ENCODE data around the gene CFAP251.

- TF ChIP-seq PRDM2 (tag by site-specific recombination; IDR thresholded peaks at IDR 0.05; ENCODE audit: borderline replicate concordance) = no peak
- no peak for TF ChIP-seq ZNF843 (tag by site-specific recombination; IDR thresholded peaks at IDR 0.05)
- TF ChIP-seq KLF9 (tag by site-specific recombination; IDR thresholded peaks at IDR 0.05; ENCODE audit: low read depth) = no peak
- no peak for TF ChIP-seq REST (tag by site-specific recombination; IDR thresholded peaks at IDR 0.05)
- TF ChIP-seq CTCF (tag by site-specific recombination; IDR thresholded peaks at IDR 0.05) = no peak
- TF ChIP-seq AEBP2 (tag by site-specific recombination; IDR thresholded peaks at IDR 0.05; ENCODE audit: borderline replicate concordance) = no peak
- no peak for TF ChIP-seq ZNF549 (tag by site-specific recombination; IDR thresholded peaks at IDR 0.05)
- no peak for TF ChIP-seq EGR2 (tag by site-specific recombination; IDR thresholded peaks at IDR 0.05; ENCODE audit: low read depth)
- TF ChIP-seq ZSCAN4 (tag by site-specific recombination; IDR thresholded peaks at IDR 0.05) = no peak
- TF ChIP-seq ZNF558 (tag by site-specific recombination; IDR thresholded peaks at IDR 0.05) = no peak
Observed at GRCh38 chr12:122035292-122035691, 116.9 kb downstream of the CFAP251 start.
